Urinary bladder (tissue), 4 donors: ENCODE data around the gene IGF2BP3. TPM values are rescaled to one million over a fixed set of nuclear protein-coding genes. Genes with fewer than 3 reads are reported as not detected.
"Not testable (repeated sequence)": the region's sequence is repeated elsewhere in the genome, so short reads cannot be mapped to it uniquely, and the experiment has no call there.

Experiments used
- DNase-seq: peaks from one replicate; pipeline ENCODE4 v3.0.0-alpha.2; 2015; ENCODE audit errors: extremely low spot score
- H3K27ac ChIP-seq: one replicate; pipeline ENCODE4 v1.5.1; 2013; ENCODE audit warnings: low read depth, mild to moderate bottlenecking, moderate library complexity
- H3K36me3 ChIP-seq: one replicate; pipeline ENCODE4 v1.6.1; 2013; ENCODE audit warnings: mild to moderate bottlenecking, moderate library complexity; ENCODE audit not compliant: insufficient read depth
- H3K4me1 ChIP-seq: one replicate; pipeline ENCODE4 v1.6.1; 2013; ENCODE audit warnings: mild to moderate bottlenecking, moderate library complexity; ENCODE audit not compliant: insufficient read depth
- H3K4me3 ChIP-seq: one replicate; pipeline ENCODE4 v1.5.1; 2013; ENCODE audit warnings: low read depth, low read length
- WGBS: extraction: QIAGEN DNeasy Blood & Tissue Kit; methylation state at CpG from one replicate; pipeline ENCODE4 v1.1.7; 2013; 5-methylcytosine and 5-hydroxymethylcytosine counted together
- polyA plus RNA-seq: library from polyadenylated mRNA; stranded (reverse); fragments of 200-250 nt; gene quantifications from one replicate; pipeline ENCODE4 v1.2.3, GENCODE V29; 2013
- total RNA-seq: library from RNA; depleted of rRNA; stranded (reverse); fragments of >200 nt; gene quantifications from one replicate; pipeline ENCODE4 v1.2.3, GENCODE V29; 2014
- donor health status: healthy with polysubstance abuse.
- donor health status: healthy.

IGF2BP3 gene
- 65.7 TPM for total RNA-seq
- 0.27 TPM for polyA plus RNA-seq

GRCh38 chr7:23470330-23471105 is at the start of gene IGF2BP3:
Gene IGF2BP3, minus strand, starts transcription at chr7:23470491. Its CDS starts 381 bp downstream, at chr7:23470110.
- Histone ChIP-seq H3K36me3 (no peaks in the 10 kb centered on the region), H3K4me1 (peaks cover 4% of the 10 kb centered on the region), H3K4me3 (peak within 1 kb of the TSS; percentile 41), H3K27ac (no peak within 1 kb of the TSS)
- DNase-seq: peak; percentile 95
- under 1% methylated on average over 34 of the region's 34 CpGs for WGBS

GRCh38 chr7:23514755-23515154 is 44.5 kb upstream of the IGF2BP3 start:
- 95% methylated on average over 2 of the region's 2 CpGs for WGBS
- Histone ChIP-seq H3K27ac (no peak overlapping the region), H3K4me1 (no peaks in the 10 kb centered on the region), H3K4me3 (no peak overlapping the region), H3K36me3 (peaks cover 7% of the 10 kb centered on the region)
- DNase-seq: no peak

- H3K27ac ChIP-seq, H3K4me1 ChIP-seq, DNase-seq, H3K4me3 ChIP-seq, H3K36me3 ChIP-seq: not testable (repeated sequence)
- WGBS: 83% methylated on average over 6 of the region's 6 CpGs
Measured at GRCh38 chr7:23513746-23514145, 43.5 kb upstream of the IGF2BP3 start.

DNA sequence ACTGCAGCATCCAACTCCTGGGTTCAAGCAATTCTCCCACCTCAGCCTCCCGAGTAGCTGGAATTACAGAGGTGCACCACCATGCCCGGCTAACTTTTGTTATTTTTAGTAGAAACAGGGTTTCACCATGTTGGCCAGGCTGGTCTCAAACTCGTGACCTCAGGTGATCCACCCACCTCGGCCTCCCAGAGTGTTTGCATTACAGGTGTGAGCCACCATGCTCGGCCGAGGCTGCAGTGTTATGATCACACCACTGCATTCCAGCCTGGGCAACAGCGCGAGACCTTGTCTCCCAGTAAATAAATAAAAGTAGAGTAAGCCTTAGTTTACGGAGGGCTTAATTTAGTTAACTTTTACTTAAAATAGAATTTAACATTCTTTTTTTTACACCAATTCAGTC is 23.7 kb upstream of the IGF2BP3 start:
- 83% methylated on average over 9 of the region's 9 CpGs for WGBS
- no peak for DNase-seq
- Histone ChIP-seq H3K36me3 (no peaks in the 10 kb centered on the region), H3K4me3 (no peak overlapping the region), H3K4me1 (no peaks in the 10 kb centered on the region), H3K27ac (no peak overlapping the region)

GRCh38 chr7:23491502-23491901 is 21.2 kb upstream of the IGF2BP3 start:
- Histone ChIP-seq H3K36me3 (no peaks in the 10 kb centered on the region), H3K27ac (no peak overlapping the region), H3K4me1 (no peaks in the 10 kb centered on the region), H3K4me3 (no peak overlapping the region)
- 48% methylated on average over 3 of the region's 3 CpGs for WGBS
- no peak for DNase-seq

DNA sequence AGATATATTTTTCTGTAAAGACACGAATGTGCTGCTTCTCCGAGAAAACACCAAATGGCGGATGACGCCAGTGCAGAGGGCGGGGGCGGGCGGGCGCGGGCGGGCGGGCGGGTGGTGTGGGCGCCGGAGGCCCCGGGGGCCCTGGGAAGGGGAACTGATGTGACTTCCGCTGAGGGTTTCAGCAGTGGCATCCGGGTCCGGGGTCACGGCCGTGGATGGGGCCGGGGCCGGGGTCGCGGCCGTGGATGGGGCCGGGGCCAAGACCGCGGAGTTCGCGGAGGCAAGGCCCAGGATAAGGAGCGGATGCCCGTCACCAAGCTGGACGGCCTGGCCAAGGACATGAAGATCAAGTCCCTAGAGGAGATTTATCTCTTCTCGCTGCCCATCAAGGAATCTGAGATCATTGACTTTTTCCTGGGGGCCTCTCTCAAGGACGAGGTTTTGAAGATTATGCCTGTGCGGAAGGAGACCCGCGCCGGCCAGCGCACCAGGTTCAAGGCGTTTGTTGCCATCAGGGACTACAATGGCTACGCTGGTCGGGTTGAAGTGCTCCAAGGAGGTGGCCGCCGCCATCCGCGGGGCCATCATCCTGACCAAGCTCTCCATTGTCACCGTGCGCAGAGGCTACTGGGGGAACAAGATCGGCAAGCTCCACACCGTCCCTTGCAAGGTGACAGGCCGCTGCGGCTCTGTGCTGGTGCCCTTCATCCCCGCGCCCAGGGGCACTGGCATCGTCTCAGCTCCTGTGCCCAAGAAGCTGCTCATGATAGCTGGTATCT is 20.3 kb upstream of the IGF2BP3 start:
- Histone ChIP-seq H3K4me3 (peak overlapping the region; percentile 46), H3K36me3 (no peaks in the 10 kb centered on the region), H3K27ac (no peak overlapping the region), H3K4me1 (no peaks in the 10 kb centered on the region)
- 55% methylated on average over 56 of the region's 56 CpGs for WGBS
- DNase-seq: no peak

DNA sequence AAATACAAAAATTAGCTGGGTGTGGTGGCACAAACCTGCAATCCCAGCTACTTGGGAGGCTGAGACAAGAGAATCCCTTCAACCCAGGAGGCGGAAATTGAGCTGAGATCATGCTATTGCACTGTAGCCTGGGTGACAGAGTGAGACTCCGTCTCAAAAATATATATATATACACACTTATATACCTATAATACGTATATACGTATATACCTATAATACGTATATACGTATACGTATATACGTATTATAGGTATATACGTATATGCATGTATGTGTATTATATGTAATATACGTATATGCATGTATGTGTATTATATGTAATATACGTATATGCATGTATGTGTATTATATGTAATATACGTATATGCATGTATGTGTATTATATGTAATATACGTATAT is 18.4 kb upstream of the IGF2BP3 start:
- H3K4me1 ChIP-seq: not testable (repeated sequence)
- 97% methylated on average over 13 of the region's 13 CpGs for WGBS

GRCh38 chr7:23487670-23488069 is 17.4 kb upstream of the IGF2BP3 start:
- 44% methylated on average over 4 of the region's 4 CpGs for WGBS
- Histone ChIP-seq H3K27ac (no peak overlapping the region), H3K4me1 (no peaks in the 10 kb centered on the region), H3K36me3 (no peaks in the 10 kb centered on the region), H3K4me3 (no peak overlapping the region)
- DNase-seq: no peak

More for the DNA sequence above, 18.4 kb upstream of the IGF2BP3 start:
- not testable (repeated sequence) for DNase-seq, H3K4me3 ChIP-seq, H3K27ac ChIP-seq, H3K36me3 ChIP-seq

GRCh38 chr7:23486002-23486773 is 15.9 kb upstream of the IGF2BP3 start:
- Histone ChIP-seq H3K4me3 (no peak overlapping the region), H3K4me1 (no peaks in the 10 kb centered on the region), H3K36me3 (no peaks in the 10 kb centered on the region), H3K27ac (no peak overlapping the region)
- no peak for DNase-seq
- WGBS: 81% methylated on average over 13 of the region's 13 CpGs

- no peak overlapping the region for H3K4me3 ChIP-seq
- H3K4me1 ChIP-seq: no peaks in the 10 kb centered on the region
- no peak for DNase-seq
- H3K36me3 ChIP-seq: no peaks in the 10 kb centered on the region
- WGBS: 93% methylated on average over 4 of the region's 4 CpGs
- no peak overlapping the region for H3K27ac ChIP-seq
Measured at GRCh38 chr7:23482686-23483085, 12.4 kb upstream of the IGF2BP3 start.

DNA sequence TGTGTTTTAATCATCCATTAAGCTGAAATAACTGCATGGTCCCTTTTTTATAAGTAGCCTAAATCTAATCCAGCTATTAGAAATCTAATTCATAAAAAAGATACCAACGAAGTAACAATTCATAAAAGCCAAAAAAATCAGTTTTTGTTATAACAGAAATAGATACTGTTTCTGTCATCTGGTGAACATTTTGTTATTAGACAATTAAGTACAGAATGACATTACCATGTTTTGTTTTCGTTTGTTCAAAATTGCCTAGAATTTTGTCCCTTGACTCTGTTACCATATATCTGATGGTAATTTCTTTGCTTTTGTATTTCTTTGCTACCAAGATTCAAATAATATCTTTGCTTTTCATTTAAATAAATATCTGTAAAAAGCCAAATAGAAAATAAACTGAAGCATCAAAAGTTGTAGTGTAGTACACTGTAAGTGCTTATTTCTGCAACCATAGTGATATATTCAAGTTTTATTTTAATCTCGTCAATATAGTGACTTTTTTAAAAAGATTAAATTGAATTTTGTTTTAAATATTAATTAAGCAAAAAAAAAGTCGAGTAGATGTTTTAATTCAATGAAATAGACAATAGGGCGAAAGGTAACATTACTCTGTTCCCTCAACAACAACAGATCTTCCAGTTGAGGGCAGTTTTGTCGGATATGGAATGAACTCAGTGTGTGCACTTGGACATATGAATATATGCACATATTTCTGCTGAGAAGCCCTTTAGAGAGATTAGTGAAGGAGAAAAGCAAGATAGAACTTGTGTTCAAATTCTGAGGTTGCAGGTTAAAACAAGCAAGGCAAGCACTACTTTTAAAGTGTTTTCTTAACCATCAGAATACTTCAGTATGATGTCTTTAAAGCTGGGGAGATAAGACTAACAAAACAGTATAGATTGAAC is 7.9 kb upstream of the IGF2BP3 start:
- H3K36me3 ChIP-seq: no peaks in the 10 kb centered on the region
- H3K4me3 ChIP-seq: no peak overlapping the region
- DNase-seq: no peak
- 82% methylated on average over 6 of the region's 6 CpGs for WGBS
- H3K27ac ChIP-seq: no peak overlapping the region
- H3K4me1 ChIP-seq: no peaks in the 10 kb centered on the region

- Histone ChIP-seq H3K4me3 (no peak overlapping the region), H3K36me3 (no peaks in the 10 kb centered on the region), H3K27ac (no peak overlapping the region), H3K4me1 (no peaks in the 10 kb centered on the region)
- 60% methylated on average over 1 of the region's 1 CpG for WGBS
- DNase-seq: no peak
Measured at GRCh38 chr7:23477157-23477499, 6.8 kb upstream of the IGF2BP3 start.
